ENCODE measurements around the gene NSDHL. TPM values are rescaled to one million over a fixed set of nuclear protein-coding genes. Genes with fewer than 3 reads are reported as not detected.

Gene NSDHL
- total RNA-seq, 2 donors from 2014 or later = 11.6 to 13.8 TPM

GRCh38 chrX:152876931-152877840 lies 46.3 kb downstream of the NSDHL start:
- WGBS = 88% methylated on average over 10 of the region's 10 CpGs
- TF ChIP-seq POLR2AphosphoS5 (IDR thresholded peaks at IDR 0.05) (no peak), POLR2A (IDR thresholded peaks at IDR 0.05) (no peak)
- TF ChIP-seq, protein P1, sequence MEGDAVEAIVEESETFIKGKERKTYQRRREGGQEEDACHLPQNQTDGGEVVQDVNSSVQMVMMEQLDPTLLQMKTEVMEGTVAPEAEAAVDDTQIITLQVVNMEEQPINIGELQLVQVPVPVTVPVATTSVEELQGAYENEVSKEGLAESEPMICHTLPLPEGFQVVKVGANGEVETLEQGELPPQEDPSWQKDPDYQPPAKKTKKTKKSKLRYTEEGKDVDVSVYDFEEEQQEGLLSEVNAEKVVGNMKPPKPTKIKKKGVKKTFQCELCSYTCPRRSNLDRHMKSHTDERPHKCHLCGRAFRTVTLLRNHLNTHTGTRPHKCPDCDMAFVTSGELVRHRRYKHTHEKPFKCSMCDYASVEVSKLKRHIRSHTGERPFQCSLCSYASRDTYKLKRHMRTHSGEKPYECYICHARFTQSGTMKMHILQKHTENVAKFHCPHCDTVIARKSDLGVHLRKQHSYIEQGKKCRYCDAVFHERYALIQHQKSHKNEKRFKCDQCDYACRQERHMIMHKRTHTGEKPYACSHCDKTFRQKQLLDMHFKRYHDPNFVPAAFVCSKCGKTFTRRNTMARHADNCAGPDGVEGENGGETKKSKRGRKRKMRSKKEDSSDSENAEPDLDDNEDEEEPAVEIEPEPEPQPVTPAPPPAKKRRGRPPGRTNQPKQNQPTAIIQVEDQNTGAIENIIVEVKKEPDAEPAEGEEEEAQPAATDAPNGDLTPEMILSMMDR (IDR thresholded peaks at IDR 0.05) = no peak
- no peak overlapping the region for H3K27ac ChIP-seq
- no peaks in the 10 kb centered on the region for H3K9me3 ChIP-seq
- H3K27me3 ChIP-seq (replicated peaks; ENCODE audit: insufficient read depth) = no peaks in the 10 kb centered on the region
- no peaks in the 10 kb centered on the region for H3K4me1 ChIP-seq (replicated peaks)
- intact Hi-C loops (cut with DNase I) = no loop called here
- no peaks in the 10 kb centered on the region for H3K36me3 ChIP-seq
- no peak overlapping the region for H3K4me3 ChIP-seq
- no peak for DNase-seq (ENCODE audit: low spot score)

DNA sequence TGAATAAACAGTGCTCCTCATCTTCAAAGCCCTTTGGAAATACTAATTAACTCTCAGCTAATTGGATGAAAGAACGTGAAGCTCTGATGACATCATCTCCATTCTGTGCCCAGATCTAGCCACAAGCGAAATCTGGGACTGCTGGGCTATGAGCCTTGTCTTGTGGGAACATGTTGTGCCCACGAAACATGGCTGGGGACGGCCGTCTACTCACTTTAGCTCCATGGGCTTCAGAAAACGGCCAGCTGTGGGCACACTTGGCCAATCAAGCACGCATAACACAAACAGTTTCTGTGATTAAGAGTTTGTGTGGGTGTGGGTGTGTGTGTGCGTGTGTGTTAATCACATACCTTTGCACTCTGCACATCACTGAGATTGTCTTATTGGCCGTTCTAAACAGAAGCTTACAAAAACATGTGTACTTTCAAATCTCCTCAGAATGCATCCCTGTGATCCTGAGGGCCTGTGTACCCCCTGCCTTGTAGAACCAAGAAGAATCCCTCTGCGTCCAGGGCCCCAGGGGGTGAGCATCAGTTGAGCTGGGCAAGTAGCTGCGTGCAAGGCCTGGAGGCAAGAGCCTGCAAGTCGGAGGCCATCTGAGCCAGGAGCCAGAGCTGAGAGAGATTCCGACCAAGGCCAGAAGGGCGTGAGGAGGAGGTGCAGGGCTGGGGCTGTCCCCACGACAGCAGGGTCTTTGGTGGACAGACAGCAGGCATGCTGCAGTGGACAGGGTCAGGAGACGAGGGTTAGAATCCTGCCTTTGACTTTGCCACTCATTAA lies 48.3 kb downstream of the NSDHL start:
- no peak for DNase-seq (ENCODE audit: low spot score)
- no peaks in the 10 kb centered on the region for H3K27me3 ChIP-seq (replicated peaks; ENCODE audit: insufficient read depth)
- H3K4me3 ChIP-seq = no peak overlapping the region
- no peaks in the 10 kb centered on the region for H3K4me1 ChIP-seq (replicated peaks)
- no peak overlapping the region for H3K27ac ChIP-seq
- intact Hi-C loops (cut with DNase I) = no loop called here
- H3K9me3 ChIP-seq = no peaks in the 10 kb centered on the region
- no peaks in the 10 kb centered on the region for H3K36me3 ChIP-seq
- TF ChIP-seq POLR2AphosphoS5 (IDR thresholded peaks at IDR 0.05) (no peak), POLR2A (IDR thresholded peaks at IDR 0.05) (no peak)
- TF ChIP-seq, protein P1 (IDR thresholded peaks at IDR 0.05) = no peak
- 41% methylated on average over 12 of the region's 16 CpGs for WGBS

DNA sequence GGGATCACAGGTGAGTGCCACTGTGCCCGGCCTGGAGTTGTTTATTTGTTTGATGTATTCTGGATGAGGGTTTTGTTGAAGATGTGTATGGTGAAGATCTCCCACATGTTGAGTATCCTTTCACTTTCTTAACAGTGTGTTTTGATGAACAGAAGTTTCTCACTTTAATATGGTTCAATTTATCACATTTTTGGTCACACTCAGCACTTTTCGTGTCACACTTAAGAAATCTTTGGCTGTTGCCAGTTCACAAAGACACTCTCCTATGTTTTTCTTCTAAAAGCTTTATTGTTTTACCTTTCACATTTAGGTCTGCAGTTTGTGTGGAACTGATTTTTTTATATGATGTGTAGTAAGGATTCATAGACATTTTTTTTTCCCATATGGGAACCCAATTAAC lies 50.4 kb downstream of the NSDHL start:
- 93% methylated on average over 2 of the region's 2 CpGs for WGBS
- no peaks in the 10 kb centered on the region for H3K27me3 ChIP-seq (replicated peaks; ENCODE audit: insufficient read depth)
- H3K9me3 ChIP-seq = no peaks in the 10 kb centered on the region
- H3K4me3 ChIP-seq = no peak overlapping the region
- no peaks in the 10 kb centered on the region for H3K4me1 ChIP-seq (replicated peaks)
- no peak for DNase-seq (ENCODE audit: low spot score)
- TF ChIP-seq POLR2AphosphoS5 (IDR thresholded peaks at IDR 0.05) = no peak
- TF ChIP-seq, protein P1 (IDR thresholded peaks at IDR 0.05) = no peak
- TF ChIP-seq POLR2A (IDR thresholded peaks at IDR 0.05) = no peak
- intact Hi-C loops (cut with DNase I) = no loop called here
- H3K27ac ChIP-seq = no peak overlapping the region
- no peaks in the 10 kb centered on the region for H3K36me3 ChIP-seq

- Histone ChIP-seq H3K4me3 (no peak overlapping the region), H3K36me3 (no peaks in the 10 kb centered on the region), H3K4me1 (replicated peaks) (no peaks in the 10 kb centered on the region), H3K27ac (no peak overlapping the region), H3K27me3 (replicated peaks; ENCODE audit: insufficient read depth) (no peaks in the 10 kb centered on the region), H3K9me3 (no peaks in the 10 kb centered on the region)
- WGBS = 88% methylated on average over 6 of the region's 6 CpGs
- intact Hi-C loops (cut with DNase I) = no loop called here
- no peak for DNase-seq (ENCODE audit: low spot score)
- TF ChIP-seq POLR2A (IDR thresholded peaks at IDR 0.05) (no peak), POLR2AphosphoS5 (IDR thresholded peaks at IDR 0.05) (no peak)
- TF ChIP-seq, protein P1 (IDR thresholded peaks at IDR 0.05) = no peak
Observed at GRCh38 chrX:152884171-152884570, 53.3 kb downstream of the NSDHL start.

All from prostate gland (tissue), 2 donors.